CD14-positive monocyte (primary cell): ENCODE results near the gene SLC10A1. TPM values are rescaled to one million over a fixed set of nuclear protein-coding genes. Genes with fewer than 3 reads are reported as not detected.
A peak's percentile ranks its signal among the peaks of the same experiment; 100 is the strongest.

Experiments used
- DNase-seq, 3 donors: peaks; one replicate each; pipeline ENCODE4 v3.0.0-alpha.2; 2011 to 2022
- H2AFZ ChIP-seq: 2 replicates; pipeline ENCODE4 v1.6.0; 2012; ENCODE audit warnings: mild to moderate bottlenecking, low read depth, low read length, inconsistent platforms; ENCODE audit not compliant: insufficient read depth, poor library complexity, severe bottlenecking
- H3K27ac ChIP-seq, 2 donors: 1 replicate in 1 of 2; 2 replicates in 1 of 2; pipeline ENCODE4 v1.5.1; 2012 to 2013; ENCODE audit warnings: low read length in 2 of 2, control low read depth in 1 of 2, inconsistent platforms in 1 of 2, low read depth in 1 of 2, mild to moderate bottlenecking in 1 of 2
- H3K27me3 ChIP-seq, 2 donors: one replicate each; pipeline versions ENCODE4 v1.6.0 to v1.6.1; 2011 to 2013; ENCODE audit warnings: low read length in 2 of 2; ENCODE audit not compliant: control insufficient read depth in 2 of 2, insufficient read depth in 2 of 2
- H3K36me3 ChIP-seq, 2 donors: replicated peaks in 1 of 2; 1 replicate in 1 of 2; 2 replicates in 1 of 2; pipeline versions ENCODE4 v1.5.1 to v1.6.1; 2012 to 2013; ENCODE audit warnings: low read length in 2 of 2, control low read depth in 1 of 2, inconsistent platforms in 1 of 2, mild to moderate bottlenecking in 1 of 2; ENCODE audit not compliant: insufficient read depth in 2 of 2, control insufficient read depth in 1 of 2
- H3K4me1 ChIP-seq, 2 donors: 1 replicate in 1 of 2; 2 replicates in 1 of 2; pipeline versions ENCODE4 v1.5.1 to v1.6.1; 2012 to 2013; ENCODE audit warnings: low read length in 2 of 2, control low read depth in 1 of 2, inconsistent platforms in 1 of 2, mild to moderate bottlenecking in 1 of 2, moderate library complexity in 1 of 2; ENCODE audit not compliant: insufficient read depth in 2 of 2, control insufficient read depth in 1 of 2
- H3K4me2 ChIP-seq: replicated peaks from 2 replicates; pipeline ENCODE3; 2012; ENCODE audit warnings: low read length, moderate library complexity, mild to moderate bottlenecking; ENCODE audit not compliant: poor library complexity, severe bottlenecking; ENCODE audit errors: extremely low read depth
- H3K4me3 ChIP-seq, 3 experiments: fragments of 200-600 bp in 1 of 3; sonication (generic) in 1 of 3; replicated peaks in 1 of 3; 1 replicate in 2 of 3; 2 replicates in 1 of 3; pipeline ENCODE4 v1.5.1; 2011 to 2013; ENCODE audit warnings: low read length in 3 of 3, mild to moderate bottlenecking in 3 of 3, control low read depth in 2 of 3, low read depth in 2 of 3, inconsistent platforms in 1 of 3, moderate library complexity in 1 of 3
- H3K79me2 ChIP-seq: 2 replicates; pipeline ENCODE4 v1.6.0; 2012; ENCODE audit warnings: mild to moderate bottlenecking, control low read depth, inconsistent platforms, low read length, moderate library complexity; ENCODE audit not compliant: insufficient read depth
- H3K9ac ChIP-seq: 2 replicates; pipeline ENCODE4 v1.6.0; 2017; ENCODE audit warnings: low read length, mild to moderate bottlenecking; ENCODE audit not compliant: insufficient read depth, poor library complexity, severe bottlenecking
- H3K9me3 ChIP-seq, 2 donors: replicated peaks in 1 of 2; 1 replicate in 1 of 2; 2 replicates in 1 of 2; pipeline versions ENCODE4 v1.5.1 to v1.6.1; 2012 to 2013; ENCODE audit warnings: low read length in 2 of 2, control low read depth in 1 of 2; ENCODE audit not compliant: control insufficient read depth in 1 of 2, insufficient read depth in 1 of 2
- H4K20me1 ChIP-seq: 2 replicates; pipeline ENCODE4 v1.6.0; 2012; ENCODE audit warnings: mild to moderate bottlenecking, low read length, control low read depth, moderate library complexity; ENCODE audit not compliant: insufficient read depth
- H3K27ac Mint-ChIP-seq, 7 donors: one replicate each; pipeline ENCODE4 v1.8.0; 2020; ENCODE audit warnings: mild to moderate bottlenecking in 7 of 7, mixed read lengths in 7 of 7, moderate library complexity in 6 of 7, inconsistent platforms in 2 of 7
- H3K27me3 Mint-ChIP-seq, 3 donors: one replicate each; pipeline ENCODE4 v1.8.0; 2021 to 2022; ENCODE audit warnings: low read depth in 3 of 3, mild to moderate bottlenecking in 3 of 3, mixed read lengths in 3 of 3, moderate library complexity in 3 of 3, inconsistent platforms in 1 of 3
- H3K36me3 Mint-ChIP-seq, 2 donors: one replicate each; pipeline ENCODE4 v1.8.0; 2020; ENCODE audit warnings: mixed read lengths in 2 of 2, inconsistent platforms in 1 of 2, mild to moderate bottlenecking in 1 of 2
- H3K4me1 Mint-ChIP-seq: one replicate; pipeline ENCODE4 v1.8.0; 2020; ENCODE audit warnings: mild to moderate bottlenecking, mixed read lengths
- H3K4me3 Mint-ChIP-seq, 2 donors: one replicate each; pipeline ENCODE4 v1.8.0; 2020; ENCODE audit warnings: mild to moderate bottlenecking in 2 of 2, mixed read lengths in 2 of 2, moderate library complexity in 1 of 2
- H3K9me3 Mint-ChIP-seq, 7 donors: one replicate each; pipeline ENCODE4 v1.8.0; 2020 to 2022; ENCODE audit warnings: mixed read lengths in 7 of 7, mild to moderate bottlenecking in 6 of 7, moderate library complexity in 6 of 7, inconsistent platforms in 2 of 7
- CTCF ChIP-seq: fragments of 200-600 bp; IDR thresholded peaks from one replicate; pipeline ENCODE4 v1.8.0; 2022; ENCODE audit warnings: antibody characterized with exemption, mild to moderate bottlenecking
- WGBS: methylation state at CpG from one replicate; pipeline ENCODE4 v1.1.5; 2013; ENCODE audit warnings: missing lambda C conversion rate; ENCODE audit not compliant: insufficient coverage; 5-methylcytosine and 5-hydroxymethylcytosine counted together
- intact Hi-C, 2 donors: fragments of 100-400 bp; cut with micrococcal nuclease; formaldehyde crosslinking; loops; one replicate each; pipeline versions ENCODE4 v1.15.0 to v1.15.1; 2023
- polyA plus RNA-seq, 3 donors: library from polyadenylated mRNA; depleted of rRNA in 1 of 3; unstranded in 2 of 3; stranded (reverse) in 1 of 3; fragments of 300-500 nt in 2 of 3; fragments of >200 nt in 1 of 3; fragmentation: Illumina TruSeq in 2 of 3; gene quantifications; 1 replicate in 2 of 3; 2 replicates in 1 of 3; pipeline ENCODE4 v1.2.3, GENCODE V29; 2012 to 2021

The SLC10A1 gene
- polyA plus RNA-seq, 3 donors: 0.09 TPM; not detected in 2

DNA sequence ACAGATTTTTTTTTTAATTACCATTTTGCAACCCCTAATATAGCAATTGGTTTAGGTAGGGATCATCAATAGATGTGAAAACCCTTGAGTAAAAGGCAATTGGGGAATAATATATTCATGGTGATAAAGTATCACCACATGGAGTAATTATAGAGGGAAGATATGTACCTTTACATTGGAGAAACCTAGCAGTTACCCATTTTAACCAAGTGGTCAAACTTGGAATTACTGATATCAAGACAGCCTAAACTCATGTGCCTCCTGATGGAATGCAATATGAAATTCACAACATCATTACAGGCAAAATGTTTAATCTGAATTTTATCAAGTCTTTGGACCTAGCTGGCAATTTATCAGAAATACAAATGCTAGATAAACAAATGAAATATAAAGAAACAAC lies 6.7 kb upstream of the SLC10A1 start:
- Mint-ChIP-seq H3K27ac (no peak overlapping the region), H3K27me3 (peaks cover 2 to 11% (median 9%) of the 10 kb centered on the region in 3 donors), H3K36me3 (no peaks in the 10 kb centered on the region), H3K9me3 (peaks cover 0 to 6% (median 4%) of the 10 kb centered on the region in 7 donors), H3K4me1 (no peaks in the 10 kb centered on the region), H3K4me3 (no peak overlapping the region)
- H3K27ac ChIP-seq: no peak overlapping the region
- no peak for DNase-seq
- H3K9me3 ChIP-seq: no peaks in the 10 kb centered on the region
- H3K9ac ChIP-seq: no peak overlapping the region
- no peaks in the 10 kb centered on the region for H3K4me1 ChIP-seq
- no peaks in the 10 kb centered on the region for H4K20me1 ChIP-seq
- no peaks in the 10 kb centered on the region for H3K36me3 ChIP-seq
- H3K79me2 ChIP-seq: no peaks in the 10 kb centered on the region
- no peak overlapping the region for H3K4me3 ChIP-seq
- no peak overlapping the region for H3K4me2 ChIP-seq
- intact Hi-C loops: no loop called here
- peaks cover 0 to 4% of the 10 kb centered on the region in 2 donors for H3K27me3 ChIP-seq
- TF ChIP-seq CTCF: peak; percentile 23
- H2AFZ ChIP-seq: no peak overlapping the region

DNA sequence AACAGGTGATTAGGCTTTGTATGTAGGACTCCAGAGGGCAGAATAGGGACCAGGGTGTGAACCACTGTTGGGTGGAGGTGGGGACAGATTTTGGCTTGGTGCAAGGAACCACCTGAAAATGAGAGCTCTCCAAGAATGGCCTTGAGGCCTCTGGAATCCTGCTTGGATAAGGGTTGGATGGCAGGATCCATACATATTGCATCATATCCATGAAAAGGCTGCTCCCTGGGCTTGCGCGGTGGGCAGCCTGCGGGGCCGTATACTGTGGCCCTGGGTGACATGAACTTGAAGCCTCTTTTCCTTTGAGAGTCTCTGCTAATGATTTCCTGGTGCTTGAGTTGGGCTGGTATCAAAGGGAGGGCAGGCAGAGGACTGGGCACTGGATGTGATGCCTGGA lies 1.3 kb upstream of the SLC10A1 start:
- no peak for TF ChIP-seq CTCF
- Histone ChIP-seq H3K4me3 (no peak overlapping the region), H3K27me3 (peaks cover 0 to 4% of the 10 kb centered on the region in 2 donors), H3K27ac (no peak overlapping the region), H3K79me2 (no peaks in the 10 kb centered on the region), H4K20me1 (no peaks in the 10 kb centered on the region), H3K9me3 (no peaks in the 10 kb centered on the region), H3K36me3 (no peaks in the 10 kb centered on the region), H3K4me1 (peaks cover 7 to 9% of the 10 kb centered on the region in 2 donors), H3K9ac (no peak overlapping the region), H3K4me2 (no peak overlapping the region), H2AFZ (no peak overlapping the region)
- peaks cover 0 to 9% (median 3%) of the 10 kb centered on the region in 7 donors for H3K9me3 Mint-ChIP-seq
- DNase-seq: no peak
- 96% methylated on average over 4 of the region's 4 CpGs for WGBS
- peaks cover 0 to 8% (median 6%) of the 10 kb centered on the region in 3 donors for H3K27me3 Mint-ChIP-seq
- H3K4me3 Mint-ChIP-seq: no peak overlapping the region
- H3K27ac Mint-ChIP-seq: no peak overlapping the region
- H3K4me1 Mint-ChIP-seq: peaks cover 14% of the 10 kb centered on the region
- intact Hi-C loops: no loop called here
- H3K36me3 Mint-ChIP-seq: no peaks in the 10 kb centered on the region
